Measurements from ENCODE around the gene GRIN3B.

Gene GRIN3B

GRCh38 chr19:964761-965694, 35.2 kb upstream of the GRIN3B start:
- DNase-seq (ENCODE audit: low read depth in 4 of 4, low spot score in 1 of 4): no peak

DNA sequence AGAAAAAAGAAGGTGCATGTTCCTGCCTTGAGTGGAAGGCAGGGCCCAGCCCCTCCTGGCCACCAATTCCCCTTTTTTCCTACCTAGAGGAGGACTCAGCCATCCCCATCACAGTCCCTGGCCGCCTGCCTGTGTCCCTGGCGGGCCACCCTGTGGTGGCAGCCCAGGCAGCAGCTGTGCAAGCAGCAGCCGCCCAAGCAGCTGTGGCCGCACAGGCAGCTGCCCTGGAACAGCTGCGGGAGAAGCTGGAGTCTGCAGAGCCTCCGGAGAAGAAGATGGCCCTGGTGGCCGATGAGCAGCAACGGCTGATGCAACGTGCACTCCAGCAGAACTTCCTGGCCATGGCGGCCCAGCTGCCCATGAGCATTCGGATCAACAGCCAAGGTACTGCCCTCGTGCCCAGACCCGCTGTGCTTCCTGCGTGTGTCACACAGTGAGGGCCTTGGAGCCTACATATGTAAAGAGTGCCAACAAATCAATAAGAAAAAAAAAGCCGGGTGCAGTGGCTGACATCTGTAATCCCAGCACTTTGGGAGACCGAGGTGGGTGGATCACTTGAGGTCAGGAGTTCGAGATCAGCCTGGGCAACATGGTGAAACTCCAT, 33.6 kb upstream of the GRIN3B start:
- no peak for DNase-seq (ENCODE audit: low read depth in 4 of 4, low spot score in 1 of 4)

GRCh38 chr19:970695-971094, 29.5 kb upstream of the GRIN3B start:
- no peak for DNase-seq (ENCODE audit: low read depth in 4 of 4, low spot score in 1 of 4)

DNA sequence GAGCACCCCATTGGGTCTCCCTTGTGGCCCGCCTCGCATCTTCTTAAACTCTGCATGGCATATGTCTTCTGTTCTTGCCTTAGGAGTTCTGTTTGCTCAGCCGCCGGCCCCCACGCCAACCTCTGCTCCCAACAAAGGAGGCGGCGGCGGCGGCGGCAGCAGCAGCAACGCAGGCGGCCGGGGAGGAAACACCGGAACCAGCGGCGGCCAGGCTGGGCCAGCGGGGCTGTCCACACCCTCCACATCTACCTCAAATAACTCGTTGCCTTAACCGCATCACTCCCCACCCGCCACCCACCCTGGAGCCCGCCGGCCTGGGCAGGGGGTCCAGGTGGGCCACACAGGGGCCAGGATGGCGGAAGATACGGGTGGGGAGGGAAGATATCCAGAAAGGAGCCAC, 28.4 kb upstream of the GRIN3B start:
- no peak for DNase-seq (ENCODE audit: low read depth in 4 of 4, low spot score in 1 of 4)

DNA sequence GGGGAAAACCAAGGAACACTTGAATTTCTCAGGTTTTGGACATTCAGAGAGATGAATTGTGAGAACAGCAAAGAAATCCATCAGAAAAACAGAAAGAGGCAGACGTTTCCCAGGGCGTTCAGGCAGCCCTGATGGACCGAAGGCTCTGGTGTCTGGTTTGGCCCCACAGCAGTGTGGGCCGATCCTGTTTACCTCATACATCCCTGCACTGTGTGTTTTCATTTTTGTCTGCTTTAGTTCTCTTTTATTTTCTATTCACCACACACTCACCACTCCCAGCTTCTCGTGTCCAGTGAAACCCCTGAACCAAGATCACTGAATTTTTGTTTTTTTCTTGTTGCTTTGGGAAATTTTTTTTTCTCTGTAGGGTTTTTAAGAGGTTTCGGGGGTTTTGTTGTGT, 27.9 kb upstream of the GRIN3B start:
- DNase-seq (ENCODE audit: low read depth in 4 of 4, low spot score in 1 of 4): no peak

- DNase-seq (ENCODE audit: low read depth in 4 of 4, low spot score in 1 of 4): no peak
Observed at GRCh38 chr19:973726-974563, 26.3 kb upstream of the GRIN3B start.

DNA sequence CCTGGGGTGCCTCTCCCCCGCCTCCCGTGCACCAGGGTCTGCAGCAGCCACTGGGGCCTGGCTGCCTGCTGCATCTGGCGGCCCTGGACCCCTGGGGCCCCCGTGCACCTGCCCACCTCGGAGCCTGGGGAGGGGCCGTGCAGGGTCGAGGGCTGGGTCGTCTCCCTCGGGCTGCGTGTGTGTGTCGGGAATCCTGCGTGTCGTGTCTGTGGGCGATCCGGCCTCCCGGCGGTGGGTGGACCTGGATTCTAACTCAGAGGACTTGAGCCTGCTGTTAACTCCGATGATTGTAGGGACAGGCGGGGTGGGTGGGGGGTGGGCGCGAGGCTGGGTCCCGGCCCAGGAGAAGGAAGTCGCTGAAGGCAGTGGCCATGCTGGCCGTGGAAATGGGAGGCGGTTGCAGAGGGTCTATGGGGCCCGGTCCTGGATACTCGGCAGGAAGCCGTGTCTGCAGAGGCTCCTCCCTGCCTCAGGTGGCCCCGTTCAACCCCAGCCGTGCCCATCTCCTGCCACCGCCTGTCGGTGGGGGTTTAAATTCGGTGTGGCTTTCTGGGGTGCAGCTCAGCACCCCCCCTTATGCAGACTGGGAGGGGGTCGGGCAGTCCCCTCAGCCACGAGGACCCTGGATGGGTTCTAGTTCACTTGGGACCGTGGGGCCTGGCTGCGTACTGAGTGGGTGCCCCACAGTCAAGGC, 25.5 kb upstream of the GRIN3B start:
- DNase-seq (ENCODE audit: low read depth in 4 of 4, low spot score in 1 of 4): no peak

GRCh38 chr19:976476-976875, 23.7 kb upstream of the GRIN3B start:
- DNase-seq (ENCODE audit: low read depth in 4 of 4, low spot score in 1 of 4): no peak

- DNase-seq (ENCODE audit: low read depth in 4 of 4, low spot score in 1 of 4): no peak
Observed at GRCh38 chr19:977058-977464, 23.2 kb upstream of the GRIN3B start.

- no peak for DNase-seq (ENCODE audit: low read depth in 4 of 4, low spot score in 1 of 4)
Observed at GRCh38 chr19:979318-979741, 20.9 kb upstream of the GRIN3B start.

DNA sequence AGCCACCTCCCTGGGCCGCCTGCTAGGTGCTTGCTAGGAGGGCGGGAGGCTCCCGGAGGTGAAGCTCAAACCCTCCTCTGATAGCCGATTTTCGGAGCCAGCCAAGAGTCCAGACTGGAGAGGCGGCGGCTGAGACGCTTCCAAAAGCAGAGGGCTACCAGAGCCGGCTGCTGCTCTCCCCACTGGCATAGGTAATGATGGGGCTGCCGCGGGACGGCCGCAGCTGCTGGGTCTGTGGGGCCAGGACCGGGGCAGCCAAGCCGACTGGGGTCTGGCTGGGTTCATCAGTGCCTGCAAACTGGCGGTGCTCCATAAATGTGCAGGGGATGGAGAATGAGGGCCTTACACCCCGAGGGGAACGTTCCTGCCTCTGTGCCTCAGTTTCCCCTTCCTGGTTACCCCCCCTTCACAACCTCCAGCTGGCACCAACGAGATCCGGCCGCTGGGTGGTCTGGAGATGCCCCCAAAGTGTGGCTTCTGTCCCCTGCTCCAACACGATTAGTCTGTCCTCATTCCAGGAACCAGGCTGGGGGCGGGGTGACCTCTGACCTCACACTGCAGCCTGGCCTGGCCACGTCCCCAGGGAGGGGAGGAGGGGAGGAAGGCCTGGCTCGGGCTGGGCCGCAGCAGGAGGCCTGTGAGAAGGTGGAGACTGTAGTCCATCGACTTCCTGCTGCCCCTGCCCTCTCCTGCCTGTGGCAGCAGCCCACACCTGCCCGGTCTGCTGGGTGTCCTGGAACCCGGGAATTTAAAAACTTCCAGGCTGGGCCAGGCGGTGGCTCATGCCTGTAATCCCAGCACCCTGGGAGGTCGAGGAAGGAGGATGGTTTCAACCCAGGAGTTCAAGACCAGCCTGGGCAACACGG, 19.9 kb upstream of the GRIN3B start:
- DNase-seq (ENCODE audit: low read depth in 4 of 4, low spot score in 1 of 4): no peak

GRCh38 chr19:982567-983170, 17.6 kb upstream of the GRIN3B start:
- peak; percentile 48 to 68 (median 60) for DNase-seq (ENCODE audit: low read depth in 4 of 4, low spot score in 1 of 4)

DNA sequence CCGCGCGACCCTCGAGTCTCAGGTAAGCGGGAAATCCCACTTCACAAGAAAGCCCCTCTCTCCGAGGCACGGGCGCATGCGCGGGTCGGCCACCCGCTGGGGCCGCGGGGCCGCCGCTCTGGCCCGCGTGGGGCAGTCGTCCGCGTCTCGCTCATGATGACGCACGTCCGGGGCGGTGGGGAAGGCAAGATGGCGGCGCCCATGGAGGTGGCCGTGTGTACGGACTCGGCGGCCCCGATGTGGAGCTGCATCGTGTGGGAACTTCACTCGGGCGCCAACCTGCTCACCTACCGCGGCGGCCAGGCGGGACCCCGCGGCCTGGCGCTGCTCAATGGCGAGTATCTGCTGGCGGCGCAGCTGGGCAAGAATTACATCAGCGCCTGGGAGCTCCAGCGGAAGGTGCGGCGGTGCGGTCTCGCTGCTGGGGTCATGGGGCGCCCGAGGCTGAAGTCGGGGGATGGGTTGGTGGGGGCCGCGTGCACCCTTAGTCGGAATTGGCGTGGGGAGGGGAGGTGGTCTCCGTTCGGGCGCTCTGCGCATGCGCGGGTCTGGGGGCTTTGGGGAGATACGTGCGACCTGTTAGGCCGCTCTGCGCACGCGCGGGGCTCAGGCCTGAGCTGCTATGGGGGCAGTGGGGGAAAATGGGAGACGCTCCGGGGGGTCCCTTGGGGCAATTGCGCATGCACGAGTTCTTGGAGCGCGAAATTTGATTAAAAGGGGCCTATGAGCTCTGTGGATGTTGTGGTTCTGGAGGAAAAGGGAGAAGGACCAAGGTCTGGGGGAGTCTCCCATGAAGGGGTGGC, 15.9 kb upstream of the GRIN3B start, which contains the start of gene WDR18:
WDR18 (plus strand) TSS at position 181 of the 803 bp plus-strand sequence; CDS start at position 190, 9 bp downstream.
- peak; percentile 77 to 90 (median 87) for DNase-seq (ENCODE audit: low read depth in 4 of 4, low spot score in 1 of 4)

GRCh38 chr19:986083-986482, 14.1 kb upstream of the GRIN3B start:
- DNase-seq (ENCODE audit: low read depth in 4 of 4, low spot score in 1 of 4): no peak

DNA sequence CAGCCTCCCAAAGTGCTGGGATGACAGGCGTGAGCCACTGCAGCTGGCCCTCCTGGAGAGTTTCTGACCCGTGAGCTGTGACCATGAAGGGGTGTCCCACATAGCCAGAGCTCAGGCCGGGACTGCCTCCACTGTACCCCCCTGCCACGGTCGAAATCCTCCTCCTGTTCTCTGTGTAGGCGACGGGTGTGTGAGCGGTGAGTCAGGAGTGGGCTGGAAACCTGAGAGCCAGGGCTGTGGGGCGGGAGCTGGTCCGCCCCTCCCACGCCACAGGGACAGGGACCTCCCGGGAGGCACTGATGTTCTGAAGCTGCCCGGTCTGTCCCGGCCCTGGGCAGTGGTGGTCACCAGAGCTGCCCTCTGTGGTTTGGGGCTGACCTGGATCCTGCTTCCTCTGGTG, 12.1 kb upstream of the GRIN3B start:
- DNase-seq (ENCODE audit: low read depth in 4 of 4, low spot score in 1 of 4): no peak

DNA sequence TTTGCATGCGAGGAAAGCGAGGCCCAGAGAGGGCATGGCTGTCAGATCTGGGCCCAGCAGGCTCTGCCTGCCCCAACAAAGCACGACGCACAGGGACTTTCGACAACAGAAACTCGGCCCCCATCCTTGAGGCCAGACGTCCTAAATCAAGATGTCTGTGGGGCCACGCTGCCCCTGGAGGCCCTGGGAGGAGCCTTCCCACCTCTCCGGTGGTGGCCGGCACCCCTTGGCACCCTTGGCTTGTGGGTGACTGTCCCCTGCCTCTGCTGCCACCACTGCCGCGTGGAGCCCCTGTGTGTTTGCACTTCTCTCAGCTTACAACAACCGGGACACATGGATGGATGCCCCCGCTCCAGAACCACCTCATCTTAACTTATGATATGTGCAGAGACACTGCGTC, 11.7 kb upstream of the GRIN3B start:
- DNase-seq (ENCODE audit: low read depth in 4 of 4, low spot score in 1 of 4): no peak

DNA sequence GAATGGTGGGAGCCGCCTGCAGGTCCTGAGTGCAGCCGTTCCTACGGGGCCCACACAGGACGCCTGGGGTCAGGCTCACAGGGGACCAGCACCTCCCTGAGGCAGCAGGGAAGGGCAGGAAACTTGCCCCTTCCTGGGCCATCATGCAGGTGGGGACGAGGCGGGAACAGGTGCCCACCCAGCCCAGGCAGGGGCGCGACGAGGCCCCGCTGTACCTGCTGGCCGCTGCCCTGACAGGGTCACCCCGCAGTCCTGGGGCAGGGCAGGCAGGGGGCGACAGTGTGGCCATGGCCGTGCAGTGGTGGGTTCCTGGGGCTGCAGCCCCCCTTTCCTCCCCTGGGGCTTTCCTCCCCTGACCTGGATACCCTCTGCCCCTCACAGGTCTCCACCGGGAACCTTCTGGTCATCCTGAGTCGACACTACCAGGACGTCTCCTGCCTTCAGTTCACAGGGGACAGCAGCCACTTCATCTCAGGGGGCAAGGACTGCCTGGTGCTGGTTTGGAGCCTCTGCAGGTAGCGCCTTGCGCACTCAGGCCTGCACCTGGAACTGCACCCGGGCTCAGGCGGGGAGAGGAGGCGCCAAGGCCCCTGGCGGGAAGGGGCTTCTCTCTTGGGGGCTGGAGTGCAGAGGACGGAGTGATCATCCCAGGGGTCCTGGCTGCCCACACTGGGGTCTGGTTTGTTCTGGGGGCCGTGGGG, 10.7 kb upstream of the GRIN3B start:
- DNase-seq (ENCODE audit: low read depth in 4 of 4, low spot score in 1 of 4): no peak

DNA sequence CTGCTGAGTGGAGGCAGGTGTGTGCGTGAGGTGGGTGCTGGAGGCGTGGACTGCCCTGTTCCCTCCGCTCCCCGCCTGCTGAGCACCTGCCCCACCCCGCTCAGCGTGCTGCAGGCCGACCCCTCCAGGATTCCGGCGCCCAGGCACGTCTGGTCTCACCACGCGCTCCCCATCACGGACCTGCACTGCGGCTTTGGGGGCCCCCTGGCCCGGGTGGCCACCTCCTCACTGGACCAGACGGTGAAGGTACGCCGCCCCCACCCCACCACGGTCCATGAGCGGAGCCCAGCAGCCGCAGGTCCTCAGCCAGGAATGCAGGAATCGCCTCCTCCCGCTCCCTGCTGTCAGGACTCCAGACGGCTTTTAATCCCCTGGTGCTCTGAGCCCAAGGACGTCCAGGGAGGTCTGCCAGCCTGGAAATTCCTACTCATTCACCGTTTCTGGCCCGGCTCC, 10.1 kb upstream of the GRIN3B start:
- DNase-seq (ENCODE audit: low read depth in 4 of 4, low spot score in 1 of 4): no peak

Data from stimulated activated CD4-positive, alpha-beta T cell treated with anti-CD3 and anti-CD28 coated beads, Interleukin-1b, Interleukin-23, amount 100 ng/mL, for 24 hours (primary cell).